GM15510 (cell line): ENCODE measurements around the gene ASF1B.

Source experiments
- POLR2A ChIP-seq: IDR thresholded peaks from 3 replicates; pipeline ENCODE4 v1.6.1; 2011; ENCODE audit warnings: borderline replicate concordance; ENCODE audit not compliant: insufficient read length; ENCODE audit errors: extremely low read depth

The ASF1B gene

GRCh38 chr19:14119644-14120496 lies 16.5 kb downstream of the ASF1B start:
- no peak for TF ChIP-seq POLR2A

DNA sequence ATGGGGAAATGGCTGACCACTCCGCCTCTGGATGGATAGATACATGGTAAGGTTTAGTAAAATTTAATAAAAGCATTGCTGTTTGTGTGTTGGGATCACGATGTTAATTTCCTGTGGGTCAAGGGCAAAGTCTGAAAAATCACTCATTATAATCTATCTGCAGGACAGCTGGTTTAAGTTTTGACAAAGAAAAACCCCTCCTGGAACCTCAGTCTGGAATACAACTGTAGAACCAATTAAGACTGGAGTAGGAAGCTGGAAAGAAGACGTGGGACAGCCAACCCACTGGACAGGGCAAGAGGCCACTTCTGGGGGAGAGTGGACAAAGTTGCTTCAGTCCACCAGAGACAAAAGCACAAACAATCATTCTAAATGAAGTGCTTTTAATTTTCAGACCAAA lies 17.2 kb downstream of the ASF1B start:
- no peak for TF ChIP-seq POLR2A

DNA sequence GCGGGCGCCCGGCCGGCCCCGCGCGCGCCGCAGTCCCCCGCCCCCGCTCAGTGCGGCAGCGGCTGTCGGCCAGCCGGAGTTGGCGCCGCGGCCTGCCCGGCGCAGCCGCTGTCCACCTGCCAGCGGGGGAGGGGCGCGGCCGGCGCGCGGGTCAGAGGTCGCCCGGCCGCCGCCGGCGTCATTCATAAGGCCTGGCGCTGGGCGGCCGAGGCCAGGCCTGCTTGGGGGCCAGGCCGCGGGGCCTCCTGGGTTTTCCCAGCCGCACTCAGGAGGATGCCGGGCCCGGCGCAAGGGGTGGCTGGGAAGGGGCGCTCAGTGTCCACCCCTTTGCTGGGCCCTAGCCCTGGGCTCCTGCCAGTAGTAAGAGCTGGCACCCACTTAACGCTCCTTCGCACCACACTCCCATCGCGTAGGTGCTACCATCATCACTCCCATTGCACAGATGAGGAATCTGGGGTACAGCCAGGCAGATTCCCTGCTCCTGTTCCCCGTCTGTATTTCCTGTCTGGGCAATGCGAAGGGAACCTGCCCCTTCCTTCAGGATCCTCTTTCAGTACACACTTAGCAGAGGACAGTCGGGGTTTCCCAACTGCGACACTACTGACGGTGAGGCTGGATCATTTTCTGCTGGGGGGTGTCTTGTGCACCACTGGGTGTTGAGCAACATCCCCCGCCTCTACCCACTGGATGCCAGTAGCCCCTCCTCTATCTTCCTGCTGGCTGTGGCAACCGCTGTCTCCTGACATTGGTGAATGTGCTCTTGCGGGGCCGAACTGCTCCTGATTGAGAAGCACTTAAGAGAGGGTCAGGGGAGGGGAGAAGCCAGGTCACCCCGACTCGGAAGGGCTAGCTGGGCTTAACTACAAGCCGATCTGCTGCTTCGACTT lies 18.0 kb downstream of the ASF1B start:
- TF ChIP-seq POLR2A, result no peak

GRCh38 chr19:14117668-14118164 lies 18.7 kb downstream of the ASF1B start, which contains the start of gene PRKACA:
Gene PRKACA, minus strand, starts transcription at chr19:14117762. Its CDS starts 215 bp downstream, at chr19:14117547.
- no peak for TF ChIP-seq POLR2A

- TF ChIP-seq POLR2A, result no peak
Observed at GRCh38 chr19:14116918-14117578, 19.3 kb downstream of the ASF1B start.

GRCh38 chr19:14116525-14116917 lies 19.9 kb downstream of the ASF1B start:
- no peak for TF ChIP-seq POLR2A

DNA sequence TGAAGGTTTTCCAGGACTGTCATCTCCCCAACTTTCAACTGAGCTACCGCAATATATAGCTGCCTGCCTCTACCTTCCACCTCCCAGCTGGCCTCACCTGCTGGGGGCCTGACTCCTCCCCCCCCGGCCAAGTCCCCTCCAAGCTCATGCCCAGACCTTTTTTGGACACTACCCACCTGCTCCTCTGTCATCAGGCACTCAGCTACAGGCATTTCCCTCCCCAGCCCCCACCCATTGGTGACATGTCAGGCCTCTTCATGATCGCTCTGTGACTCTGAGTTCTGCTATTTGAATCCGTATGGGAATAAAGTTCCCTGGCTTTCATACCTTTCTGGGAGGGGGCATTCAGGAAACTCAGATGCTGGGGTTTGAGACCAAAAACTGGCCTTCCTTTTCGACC lies 20.6 kb downstream of the ASF1B start:
- no peak for TF ChIP-seq POLR2A

DNA sequence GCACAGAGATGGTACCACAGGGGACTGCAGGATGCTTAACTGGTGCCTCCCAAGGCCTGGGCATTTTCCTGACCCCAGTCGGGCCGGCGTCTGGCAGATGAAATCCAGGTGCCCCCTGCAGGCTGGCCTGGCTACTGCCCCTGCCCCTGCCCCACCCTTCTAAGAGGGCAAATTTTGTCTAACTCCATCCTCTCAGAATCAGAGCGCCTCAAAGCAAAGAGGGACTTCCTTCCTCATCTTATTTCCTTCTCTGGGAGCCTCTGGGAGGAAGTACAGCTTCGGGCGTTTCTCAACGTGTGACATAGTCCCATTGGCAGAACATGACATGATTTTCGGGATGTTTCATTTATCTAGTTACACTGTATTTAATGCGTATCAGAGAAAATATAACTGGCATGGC lies 21.5 kb downstream of the ASF1B start:
- TF ChIP-seq POLR2A, result no peak

DNA sequence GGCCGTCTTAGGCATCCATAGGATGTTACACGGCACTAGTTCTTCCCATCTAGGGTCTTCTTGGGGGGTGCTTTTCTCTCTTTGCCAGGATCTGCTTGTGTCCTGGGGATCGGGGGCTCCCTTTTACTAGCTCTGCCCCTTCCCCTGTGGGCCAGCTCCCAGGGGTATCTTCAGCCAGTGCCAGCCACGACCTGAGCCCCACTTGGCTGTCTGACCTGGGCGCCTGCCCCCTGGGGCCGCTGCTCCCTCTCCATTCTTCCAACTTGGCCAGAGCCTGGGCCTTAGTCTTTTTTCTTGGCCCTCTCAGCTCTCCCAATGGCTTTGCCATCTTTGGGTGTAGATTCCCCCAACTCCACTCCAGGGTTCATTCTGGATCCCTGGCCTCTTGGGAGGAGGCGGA lies 21.9 kb downstream of the ASF1B start:
- TF ChIP-seq POLR2A, result no peak

DNA sequence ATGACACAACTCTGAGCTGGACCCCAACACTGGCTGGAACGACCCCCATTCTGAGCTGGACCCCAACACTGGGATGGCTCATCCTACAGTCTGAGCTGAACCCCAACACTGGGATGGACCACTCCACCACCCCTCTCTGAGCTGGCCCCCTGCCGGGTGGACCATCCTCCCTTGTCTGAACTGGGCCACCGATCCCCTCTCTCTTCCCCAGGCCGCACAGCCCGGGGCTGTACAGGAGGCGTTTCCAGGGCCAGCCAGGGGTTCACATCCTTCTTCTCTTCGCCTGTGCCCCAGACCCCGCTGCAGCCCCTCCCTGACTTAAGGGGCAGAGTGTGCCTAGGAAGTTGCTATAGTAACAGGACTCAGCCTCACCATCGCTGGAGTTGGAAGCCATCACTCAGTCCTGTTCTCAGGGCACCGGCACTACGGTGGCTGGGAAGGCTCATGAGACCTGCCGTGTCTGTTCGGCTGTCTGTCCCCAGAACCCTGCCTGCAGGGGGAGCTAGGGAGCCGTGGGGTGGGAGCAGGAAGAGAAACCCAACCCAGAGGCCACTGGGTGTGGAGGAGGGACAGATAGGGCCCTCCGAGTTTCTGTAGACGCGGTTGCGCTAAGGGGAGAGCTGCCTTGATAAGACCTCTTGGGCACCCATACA lies 22.5 kb downstream of the ASF1B start:
- TF ChIP-seq POLR2A, result no peak

DNA sequence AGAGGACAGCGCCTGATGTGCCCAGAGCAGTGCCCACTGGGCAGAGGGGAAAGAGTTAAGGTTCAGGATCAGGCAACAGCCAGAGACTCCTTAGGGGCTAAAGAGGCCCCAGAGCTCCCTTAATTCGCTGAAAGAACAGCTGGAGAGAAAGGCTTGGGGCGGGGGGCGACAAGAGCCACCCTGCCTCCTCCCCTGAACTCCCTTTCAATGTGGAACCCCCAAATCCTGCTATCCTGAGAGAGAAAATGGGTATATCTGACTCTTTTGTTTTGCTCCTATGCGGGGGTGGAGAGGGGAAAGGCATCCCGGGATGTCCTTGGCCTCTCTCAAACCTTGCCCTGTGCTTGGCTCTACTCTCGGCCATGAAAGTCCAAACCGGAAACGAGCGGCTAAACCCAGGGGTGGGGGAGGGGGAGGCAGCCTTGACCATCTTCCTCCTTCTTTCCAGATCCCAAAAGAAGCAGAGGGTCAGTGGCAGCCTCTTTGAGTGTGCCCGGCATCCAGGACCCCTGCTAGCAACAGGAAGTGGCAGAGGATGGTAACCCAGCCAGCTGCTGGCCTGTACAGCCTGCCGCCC lies 23.5 kb downstream of the ASF1B start:
- TF ChIP-seq POLR2A, result no peak

DNA sequence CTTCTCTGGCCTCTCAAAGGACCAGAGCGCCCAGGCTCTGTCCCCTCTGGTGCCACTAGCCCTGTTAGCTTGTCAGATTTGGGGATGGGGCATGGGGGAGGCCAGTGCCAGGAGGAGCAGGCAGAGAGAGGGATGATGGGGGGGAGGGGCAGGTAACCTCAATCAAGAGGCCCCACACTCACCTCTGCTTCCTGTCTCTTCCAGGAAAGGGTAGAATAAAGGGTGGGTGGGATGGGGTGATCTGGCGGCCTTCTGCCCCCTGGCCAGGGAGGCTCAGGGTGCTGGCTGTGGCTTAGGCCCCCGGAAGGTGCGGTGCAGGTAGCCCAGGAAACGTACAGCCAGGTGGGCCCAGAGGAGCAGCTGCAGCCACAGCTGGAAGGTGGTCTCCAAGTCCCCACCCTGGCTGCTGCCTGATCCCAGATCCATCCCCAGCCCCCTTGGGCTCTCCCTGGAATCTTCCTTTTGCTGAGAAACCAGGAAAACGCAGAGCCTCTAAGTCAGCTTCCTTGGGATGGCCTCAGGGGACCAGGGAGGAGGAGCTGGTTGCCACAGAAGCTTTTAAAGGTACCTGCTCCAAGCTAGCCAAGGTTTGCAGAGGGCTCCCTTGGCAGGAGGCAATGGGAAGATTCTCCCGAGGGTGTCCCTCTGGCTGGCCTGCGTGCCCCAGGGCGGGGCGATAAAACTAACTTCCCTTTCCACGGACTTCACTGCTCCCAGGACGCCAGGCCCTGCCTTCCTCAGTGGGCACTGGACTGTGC lies 24.2 kb downstream of the ASF1B start:
- TF ChIP-seq POLR2A, result no peak

GRCh38 chr19:14111486-14111885 lies 24.9 kb downstream of the ASF1B start:
- no peak for TF ChIP-seq POLR2A
